Putamen (tissue), 1 donor: Measurements from ENCODE around the gene SYNJ2.

ENCODE experiments used
- DNase-seq: peaks from one replicate; pipeline ENCODE4 v3.0.0-alpha.2; 2016; ENCODE audit warnings: low spot score

SYNJ2 gene

GRCh38 chr6:158043008-158043407 lies 61.3 kb downstream of the SYNJ2 start:
- no peak for DNase-seq

- no peak for DNase-seq
These were observed 62.2 kb downstream of the SYNJ2 start for GRCh38 chr6:158043586-158044524.

- no peak for DNase-seq
These were observed 62.8 kb downstream of the SYNJ2 start for GRCh38 chr6:158044525-158044888.

GRCh38 chr6:158046201-158047126 lies 64.8 kb downstream of the SYNJ2 start:
- DNase-seq: no peak

GRCh38 chr6:158047127-158047518 lies 65.5 kb downstream of the SYNJ2 start:
- no peak for DNase-seq

GRCh38 chr6:158047563-158048323 lies 66.1 kb downstream of the SYNJ2 start:
- DNase-seq: no peak

GRCh38 chr6:158048589-158048988 lies 66.9 kb downstream of the SYNJ2 start:
- DNase-seq: no peak

GRCh38 chr6:158049055-158050028 lies 67.7 kb downstream of the SYNJ2 start:
- DNase-seq: no peak

- no peak for DNase-seq
These were observed 68.6 kb downstream of the SYNJ2 start for GRCh38 chr6:158050107-158050735.

GRCh38 chr6:158050955-158051354 lies 69.3 kb downstream of the SYNJ2 start:
- DNase-seq: no peak

- DNase-seq: no peak
These were observed 70.3 kb downstream of the SYNJ2 start for GRCh38 chr6:158051968-158052367.

GRCh38 chr6:158053377-158054313 lies 72.0 kb downstream of the SYNJ2 start:
- no peak for DNase-seq

- DNase-seq: no peak
These were observed 74.7 kb downstream of the SYNJ2 start for GRCh38 chr6:158056355-158056754.

- no peak for DNase-seq
These were observed 75.1 kb downstream of the SYNJ2 start for GRCh38 chr6:158056804-158057203.

- no peak for DNase-seq
These were observed 75.7 kb downstream of the SYNJ2 start for GRCh38 chr6:158057213-158057987.

- DNase-seq: no peak
These were observed 76.5 kb downstream of the SYNJ2 start for GRCh38 chr6:158058171-158058651.

GRCh38 chr6:158059108-158059507 lies 77.4 kb downstream of the SYNJ2 start:
- DNase-seq: no peak
